ENCODE results near the gene SLC27A2.

- TF ChIP-seq ZFP30 (CRISPR knock-in tag; IDR thresholded peaks at IDR 0.05) (no peak), TCF4 (CRISPR knock-in tag; IDR thresholded peaks at IDR 0.05; ENCODE audit: borderline replicate concordance) (no peak), CSRNP3 (CRISPR knock-in tag; IDR thresholded peaks at IDR 0.05) (no peak), PATZ1 (CRISPR knock-in tag; IDR thresholded peaks at IDR 0.05; ENCODE audit: borderline replicate concordance) (no peak), RARB (CRISPR knock-in tag; IDR thresholded peaks at IDR 0.05) (no peak), POU6F1 (CRISPR knock-in tag; IDR thresholded peaks at IDR 0.05; ENCODE audit: borderline replicate concordance, low read depth) (no peak), BACH2 (CRISPR knock-in tag; IDR thresholded peaks at IDR 0.05; ENCODE audit: borderline replicate concordance) (no peak)
These were observed 1.9 kb upstream of the SLC27A2 start for GRCh38 chr15:50180091-50180490.

All from SK-N-SH treated with all-trans-retinoic acid at 6 μM for 48 hours (cell line).